B cell (primary cell): ENCODE data around the gene PPP1R13B. TPM values are rescaled to one million over a fixed set of nuclear protein-coding genes. Genes with fewer than 3 reads are reported as not detected.

Source experiments
- ATAC-seq: fragments of 200-7000 bp; cut with Tn5 transposase; one replicate; pipeline ENCODE4 v1.10.0; 2021; ENCODE audit warnings: low read depth, mild to moderate bottlenecking, moderate number of reproducible peaks, moderate library complexity
- CTCF ChIA-PET: fragments of 350-600 bp; sonication (Branson Sonifier 250); formaldehyde crosslinking; loops from one replicate; lab custom pipeline; 2021; ENCODE audit warnings: antibody characterized with exemption, inconsistent platforms; lab: Charles Lee
- POLR2A ChIA-PET: fragments of 350-600 bp; sonication (Branson Sonifier 250); formaldehyde crosslinking; loops from one replicate; lab custom pipeline; 2021; ENCODE audit warnings: antibody characterized with exemption; lab: Charles Lee
- DNase-seq: peaks from one replicate; pipeline ENCODE4 v3.0.0; 2013
- H2AFZ ChIP-seq: 2 replicates; pipeline ENCODE4 v1.6.1; 2012; ENCODE audit warnings: mild to moderate bottlenecking, low read depth, low read length; ENCODE audit not compliant: insufficient read depth, poor library complexity, severe bottlenecking
- H3K27ac ChIP-seq, 2 donors: 1 replicate in 1 of 2; 2 replicates in 1 of 2; pipeline ENCODE4 v1.5.1; 2012 to 2013; ENCODE audit warnings: low read length in 2 of 2, mild to moderate bottlenecking in 2 of 2, moderate library complexity in 1 of 2
- H3K27me3 ChIP-seq, 4 experiments: fragments of 200-600 bp in 1 of 4; sonication (generic) in 1 of 4; replicated peaks in 1 of 4; 1 replicate in 2 of 4; 2 replicates in 2 of 4; pipeline versions ENCODE4 v1.6.1 to v1.7.0; 2013 to 2016; ENCODE audit warnings: low read length in 3 of 4, mild to moderate bottlenecking in 2 of 4, mixed read lengths in 1 of 4, moderate library complexity in 1 of 4; ENCODE audit not compliant: insufficient read depth in 4 of 4, control insufficient read depth in 3 of 4; ENCODE audit errors: control extremely low read depth in 1 of 4
- H3K36me3 ChIP-seq, 2 experiments: replicated peaks in 1 of 2; 1 replicate in 1 of 2; 2 replicates in 1 of 2; pipeline versions ENCODE4 v1.6.1 to v1.7.1; 2013; ENCODE audit warnings: low read length in 1 of 2; ENCODE audit not compliant: insufficient read depth in 2 of 2, control insufficient read depth in 1 of 2; ENCODE audit errors: control extremely low read depth in 1 of 2, extremely low read depth in 1 of 2
- H3K4me1 ChIP-seq, 2 donors: fragments of 200-600 bp in 1 of 2; sonication (generic) in 1 of 2; 1 replicate in 1 of 2; 2 replicates in 1 of 2; pipeline versions ENCODE4 v1.5.1 to v1.6.1; 2013 to 2017; ENCODE audit warnings: low read length in 2 of 2; ENCODE audit not compliant: control insufficient read depth in 2 of 2, insufficient read depth in 2 of 2
- H3K4me2 ChIP-seq: replicated peaks from 2 replicates; pipeline ENCODE3; 2012; ENCODE audit warnings: mild to moderate bottlenecking, low read depth, low read length; ENCODE audit not compliant: poor library complexity, severe bottlenecking
- H3K4me3 ChIP-seq, 5 experiments: fragments of 200-600 bp in 1 of 5; sonication (generic) in 1 of 5; 1 replicate in 3 of 5; 2 replicates in 2 of 5; pipeline versions ENCODE4 v1.5.1 to v1.7.0; 2011 to 2016; ENCODE audit warnings: low read length in 4 of 5, mild to moderate bottlenecking in 4 of 5, low read depth in 2 of 5, control low read depth in 1 of 5, moderate library complexity in 1 of 5; ENCODE audit not compliant: insufficient read depth in 1 of 5; ENCODE audit errors: control extremely low read depth in 1 of 5, extremely low read depth in 1 of 5
- H3K79me2 ChIP-seq: fragments of 200-600 bp; sonication (generic); one replicate; pipeline ENCODE4 v1.6.0; 2016; ENCODE audit warnings: low read length; ENCODE audit not compliant: control insufficient read depth, insufficient read depth
- H3K9ac ChIP-seq: fragments of 200-600 bp; sonication (generic); 2 replicates; pipeline ENCODE4 v1.6.1; 2017; ENCODE audit warnings: mild to moderate bottlenecking, low read length, moderate library complexity
- H3K9me3 ChIP-seq, 3 donors: one replicate each; pipeline versions ENCODE4 v1.6.1 to v1.7.1; 2013; ENCODE audit warnings: low read length in 2 of 3; ENCODE audit not compliant: control insufficient read depth in 2 of 3, insufficient read depth in 1 of 3; ENCODE audit errors: control extremely low read depth in 1 of 3
- H4K20me1 ChIP-seq: 2 replicates; pipeline ENCODE4 v1.6.0; 2012; ENCODE audit warnings: mild to moderate bottlenecking, low read length; ENCODE audit not compliant: insufficient read depth, control insufficient read depth, poor library complexity, severe bottlenecking
- H3K27ac Mint-ChIP-seq: one replicate; pipeline ENCODE4 v1.8.0; 2021; ENCODE audit warnings: mixed read lengths
- H3K27me3 Mint-ChIP-seq: one replicate; pipeline ENCODE4 v1.8.0; 2021; ENCODE audit warnings: mixed read lengths
- H3K4me1 Mint-ChIP-seq: one replicate; pipeline ENCODE4 v1.8.0; 2021; ENCODE audit warnings: mixed read lengths
- H3K4me3 Mint-ChIP-seq: one replicate; pipeline ENCODE4 v1.8.0; 2021; ENCODE audit warnings: mixed read lengths
- H3K9me3 Mint-ChIP-seq: one replicate; pipeline ENCODE4 v1.8.0; 2022; ENCODE audit warnings: mixed read lengths; ENCODE audit not compliant: insufficient read depth
- CTCF ChIP-seq: fragments of 200-600 bp; IDR thresholded peaks from one replicate; pipeline ENCODE4 v1.8.0; 2022; ENCODE audit warnings: antibody characterized with exemption, mild to moderate bottlenecking
- EZH2 ChIP-seq: IDR thresholded peaks from 2 replicates; pipeline ENCODE4 v1.6.1; 2012; ENCODE audit warnings: borderline replicate concordance, low read depth, mild to moderate bottlenecking, moderate library complexity, low read length; ENCODE audit not compliant: insufficient read depth, poor library complexity, severe bottlenecking
- WGBS: methylation state at CpG from one replicate; pipeline ENCODE4 v1.1.5; 2013; ENCODE audit warnings: missing lambda C conversion rate; ENCODE audit not compliant: insufficient coverage; 5-methylcytosine and 5-hydroxymethylcytosine counted together
- intact Hi-C: fragments of 100-400 bp; cut with micrococcal nuclease; formaldehyde crosslinking; loops from one replicate; pipeline ENCODE4 v1.10.0; 2022
- polyA plus RNA-seq: library from polyadenylated mRNA; depleted of rRNA; stranded (reverse); fragments of >200 nt; gene quantifications from 2 replicates; pipeline ENCODE4 v1.2.3, GENCODE V29; 2012
- total RNA-seq, 2 donors: library from RNA; stranded (reverse); fragments of 120-200 nt in 1 of 2; gene quantifications; 1 replicate in 1 of 2; 2 replicates in 1 of 2; pipeline versions ENCODE4 v1.2.3 to v1.2.4, GENCODE V29; 2013 to 2022

Gene PPP1R13B
- total and polyA plus RNA-seq, 2 donors (not counting 1 experiment from before 2014, with no cell fraction given): 10.1 to 27.7 TPM

GRCh38 chr14:103881268-103882201 lies 34.2 kb upstream of the PPP1R13B start:
- H3K4me1 Mint-ChIP-seq: peaks cover 11% of the 10 kb centered on the region
- Histone ChIP-seq H3K27ac (no peak overlapping the region), H3K9ac (no peak overlapping the region), H3K36me3 (no peaks in the 10 kb centered on the region), H3K4me1 (peaks cover 6 to 15% of the 10 kb centered on the region in 2 donors), H2AFZ (no peak overlapping the region), H3K9me3 (no peaks in the 10 kb centered on the region), H3K27me3 (peaks cover 0 to 30% (median 3%) of the 10 kb centered on the region in 4 experiments), H3K4me2 (no peak overlapping the region), H3K79me2 (no peaks in the 10 kb centered on the region), H3K4me3 (no peak overlapping the region), H4K20me1 (no peaks in the 10 kb centered on the region)
- no peak for TF ChIP-seq CTCF
- no peak for TF ChIP-seq EZH2
- no peak overlapping the region for H3K27ac Mint-ChIP-seq
- WGBS: 84% methylated on average over 27 of the region's 31 CpGs
- ChIA-PET CTCF (no interaction called here), POLR2A (no interaction called here)
- peak overlapping the region; percentile 16 for H3K4me3 Mint-ChIP-seq
- ATAC-seq (no peak), DNase-seq (no peak)
- intact Hi-C loops: no loop called here
- H3K9me3 Mint-ChIP-seq: no peaks in the 10 kb centered on the region
- H3K27me3 Mint-ChIP-seq: peaks cover 11% of the 10 kb centered on the region
